Measurements from ENCODE around the gene SNED1.

DNA sequence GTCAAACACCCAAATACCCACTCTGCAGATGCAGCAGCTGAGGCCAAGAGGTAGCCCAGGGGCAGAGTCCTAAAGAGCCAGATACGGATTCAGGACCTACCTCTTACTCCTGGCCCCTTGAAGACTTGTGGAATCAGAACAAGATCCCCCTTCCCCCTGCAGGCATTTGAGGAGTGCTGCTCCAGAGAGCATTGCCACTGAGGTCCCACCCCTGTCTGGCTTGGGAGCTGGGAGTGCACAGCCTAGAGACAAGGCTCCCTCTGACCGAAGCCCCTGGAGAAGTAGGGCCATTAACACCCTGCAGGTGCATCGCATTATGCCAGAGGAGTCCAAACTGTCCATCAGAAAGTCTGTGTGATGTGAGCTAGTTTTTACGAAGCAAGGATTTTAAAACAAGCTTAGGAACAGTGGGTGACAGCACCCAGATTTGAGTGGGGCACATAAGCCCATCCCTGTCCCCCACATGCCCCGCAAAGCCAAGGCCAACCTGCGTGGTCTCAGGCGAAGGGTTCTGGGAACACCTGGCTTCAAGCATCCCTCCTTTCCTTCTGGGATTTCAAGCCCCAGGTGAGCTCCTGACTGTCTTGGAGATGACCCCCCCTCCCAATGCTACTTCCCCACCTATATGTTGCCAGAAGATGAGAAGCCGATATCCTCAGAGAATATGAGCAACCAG is 55.3 kb downstream of the SNED1 start:
- TF ChIP-seq, protein P1, sequence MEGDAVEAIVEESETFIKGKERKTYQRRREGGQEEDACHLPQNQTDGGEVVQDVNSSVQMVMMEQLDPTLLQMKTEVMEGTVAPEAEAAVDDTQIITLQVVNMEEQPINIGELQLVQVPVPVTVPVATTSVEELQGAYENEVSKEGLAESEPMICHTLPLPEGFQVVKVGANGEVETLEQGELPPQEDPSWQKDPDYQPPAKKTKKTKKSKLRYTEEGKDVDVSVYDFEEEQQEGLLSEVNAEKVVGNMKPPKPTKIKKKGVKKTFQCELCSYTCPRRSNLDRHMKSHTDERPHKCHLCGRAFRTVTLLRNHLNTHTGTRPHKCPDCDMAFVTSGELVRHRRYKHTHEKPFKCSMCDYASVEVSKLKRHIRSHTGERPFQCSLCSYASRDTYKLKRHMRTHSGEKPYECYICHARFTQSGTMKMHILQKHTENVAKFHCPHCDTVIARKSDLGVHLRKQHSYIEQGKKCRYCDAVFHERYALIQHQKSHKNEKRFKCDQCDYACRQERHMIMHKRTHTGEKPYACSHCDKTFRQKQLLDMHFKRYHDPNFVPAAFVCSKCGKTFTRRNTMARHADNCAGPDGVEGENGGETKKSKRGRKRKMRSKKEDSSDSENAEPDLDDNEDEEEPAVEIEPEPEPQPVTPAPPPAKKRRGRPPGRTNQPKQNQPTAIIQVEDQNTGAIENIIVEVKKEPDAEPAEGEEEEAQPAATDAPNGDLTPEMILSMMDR (IDR thresholded peaks at IDR 0.05) = no peak
- TF ChIP-seq, protein P2, sequence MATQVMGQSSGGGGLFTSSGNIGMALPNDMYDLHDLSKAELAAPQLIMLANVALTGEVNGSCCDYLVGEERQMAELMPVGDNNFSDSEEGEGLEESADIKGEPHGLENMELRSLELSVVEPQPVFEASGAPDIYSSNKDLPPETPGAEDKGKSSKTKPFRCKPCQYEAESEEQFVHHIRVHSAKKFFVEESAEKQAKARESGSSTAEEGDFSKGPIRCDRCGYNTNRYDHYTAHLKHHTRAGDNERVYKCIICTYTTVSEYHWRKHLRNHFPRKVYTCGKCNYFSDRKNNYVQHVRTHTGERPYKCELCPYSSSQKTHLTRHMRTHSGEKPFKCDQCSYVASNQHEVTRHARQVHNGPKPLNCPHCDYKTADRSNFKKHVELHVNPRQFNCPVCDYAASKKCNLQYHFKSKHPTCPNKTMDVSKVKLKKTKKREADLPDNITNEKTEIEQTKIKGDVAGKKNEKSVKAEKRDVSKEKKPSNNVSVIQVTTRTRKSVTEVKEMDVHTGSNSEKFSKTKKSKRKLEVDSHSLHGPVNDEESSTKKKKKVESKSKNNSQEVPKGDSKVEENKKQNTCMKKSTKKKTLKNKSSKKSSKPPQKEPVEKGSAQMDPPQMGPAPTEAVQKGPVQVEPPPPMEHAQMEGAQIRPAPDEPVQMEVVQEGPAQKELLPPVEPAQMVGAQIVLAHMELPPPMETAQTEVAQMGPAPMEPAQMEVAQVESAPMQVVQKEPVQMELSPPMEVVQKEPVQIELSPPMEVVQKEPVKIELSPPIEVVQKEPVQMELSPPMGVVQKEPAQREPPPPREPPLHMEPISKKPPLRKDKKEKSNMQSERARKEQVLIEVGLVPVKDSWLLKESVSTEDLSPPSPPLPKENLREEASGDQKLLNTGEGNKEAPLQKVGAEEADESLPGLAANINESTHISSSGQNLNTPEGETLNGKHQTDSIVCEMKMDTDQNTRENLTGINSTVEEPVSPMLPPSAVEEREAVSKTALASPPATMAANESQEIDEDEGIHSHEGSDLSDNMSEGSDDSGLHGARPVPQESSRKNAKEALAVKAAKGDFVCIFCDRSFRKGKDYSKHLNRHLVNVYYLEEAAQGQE (IDR thresholded peaks at IDR 0.05) = no peak
- no peak for TF ChIP-seq EP300 (IDR thresholded peaks at IDR 0.05)
- TF ChIP-seq CEBPB (IDR thresholded peaks at IDR 0.05) = no peak
- no peak for TF ChIP-seq ESRRA (IDR thresholded peaks at IDR 0.05; ENCODE audit: borderline replicate concordance, low read length)
- TF ChIP-seq BHLHE40 (IDR thresholded peaks at IDR 0.05; ENCODE audit: low read depth, low read length) = no peak
- TF ChIP-seq SREBF2 (IDR thresholded peaks at IDR 0.05) = no peak
